Glutamatergic neuron (in vitro differentiated cells): ENCODE measurements around the gene TMEM178A. TPM values are rescaled to one million over a fixed set of nuclear protein-coding genes. Genes with fewer than 3 reads are reported as not detected.

Source experiments
- DNase-seq: peaks from one replicate; pipeline ENCODE4 v3.0.0; 2022
- H3K27ac Mint-ChIP-seq: one replicate; pipeline ENCODE4 v1.8.0; 2020; ENCODE audit warnings: mild to moderate bottlenecking, mixed read lengths, inconsistent platforms; ENCODE audit not compliant: unreplicated experiment
- H3K27me3 Mint-ChIP-seq: one replicate; pipeline ENCODE4 v1.8.0; 2020; ENCODE audit warnings: mild to moderate bottlenecking, moderate library complexity, mixed read lengths, inconsistent platforms; ENCODE audit not compliant: unreplicated experiment
- H3K36me3 Mint-ChIP-seq: one replicate; pipeline ENCODE4 v1.8.0; 2020; ENCODE audit warnings: mild to moderate bottlenecking, mixed read lengths, inconsistent platforms; ENCODE audit not compliant: unreplicated experiment
- H3K4me1 Mint-ChIP-seq: one replicate; pipeline ENCODE4 v1.8.0; 2020; ENCODE audit warnings: mild to moderate bottlenecking, low read depth, mixed read lengths, inconsistent platforms; ENCODE audit not compliant: unreplicated experiment
- H3K4me3 Mint-ChIP-seq: one replicate; pipeline ENCODE4 v1.8.0; 2020; ENCODE audit warnings: mild to moderate bottlenecking, mixed read lengths, inconsistent platforms; ENCODE audit not compliant: unreplicated experiment
- H3K9me3 Mint-ChIP-seq: one replicate; pipeline ENCODE4 v1.8.0; 2020; ENCODE audit warnings: mild to moderate bottlenecking, moderate library complexity, mixed read lengths, inconsistent platforms; ENCODE audit not compliant: unreplicated experiment
- CTCF ChIP-seq: fragments of 200-600 bp; sonication (generic); IDR thresholded peaks from one replicate; pipeline ENCODE4 v1.5.0; 2021; ENCODE audit not compliant: partially characterized antibody, unreplicated experiment
- total RNA-seq: library from RNA; stranded (reverse); fragmentation: NEBNext Ultra II Directional; extraction: Animal tissue kit (Norgen Biotek cat#: 25700); gene quantifications from one replicate; pipeline ENCODE4 v1.2.1, GENCODE V29; 2021; ENCODE audit not compliant: unreplicated experiment

Gene TMEM178A
- total RNA-seq, 1 donor from 2014 or later, result 12.5 TPM

GRCh38 chr2:39645826-39646225 lies 19.9 kb upstream of the TMEM178A start:
- no peak for TF ChIP-seq CTCF
- Mint-ChIP-seq H3K4me3 (no peak overlapping the region), H3K9me3 (no peaks in the 10 kb centered on the region), H3K27ac (no peak overlapping the region), H3K27me3 (no peaks in the 10 kb centered on the region), H3K4me1 (no peaks in the 10 kb centered on the region), H3K36me3 (no peaks in the 10 kb centered on the region)
- DNase-seq, result no peak

GRCh38 chr2:39646267-39646666 lies 19.4 kb upstream of the TMEM178A start:
- no peaks in the 10 kb centered on the region for H3K27me3 Mint-ChIP-seq
- no peak overlapping the region for H3K4me3 Mint-ChIP-seq
- no peak for TF ChIP-seq CTCF
- no peak overlapping the region for H3K27ac Mint-ChIP-seq
- H3K4me1 Mint-ChIP-seq, result no peaks in the 10 kb centered on the region
- H3K9me3 Mint-ChIP-seq, result no peaks in the 10 kb centered on the region
- H3K36me3 Mint-ChIP-seq, result no peaks in the 10 kb centered on the region
- DNase-seq, result no peak

- no peaks in the 10 kb centered on the region for H3K36me3 Mint-ChIP-seq
- H3K27ac Mint-ChIP-seq, result no peak overlapping the region
- H3K9me3 Mint-ChIP-seq, result no peaks in the 10 kb centered on the region
- H3K4me3 Mint-ChIP-seq, result no peak overlapping the region
- H3K4me1 Mint-ChIP-seq, result no peaks in the 10 kb centered on the region
- no peaks in the 10 kb centered on the region for H3K27me3 Mint-ChIP-seq
- no peak for DNase-seq
- no peak for TF ChIP-seq CTCF
Observed at GRCh38 chr2:39647104-39647765, 18.5 kb upstream of the TMEM178A start.

GRCh38 chr2:39648580-39648979 lies 17.1 kb upstream of the TMEM178A start:
- no peak for TF ChIP-seq CTCF

GRCh38 chr2:39649511-39649910 lies 16.2 kb upstream of the TMEM178A start:
- Mint-ChIP-seq H3K27ac (no peak overlapping the region), H3K4me1 (no peaks in the 10 kb centered on the region), H3K27me3 (no peaks in the 10 kb centered on the region), H3K9me3 (no peaks in the 10 kb centered on the region), H3K36me3 (no peaks in the 10 kb centered on the region), H3K4me3 (no peak overlapping the region)
- TF ChIP-seq CTCF, result no peak
- DNase-seq, result no peak

More at GRCh38 chr2:39648580-39648979, 17.1 kb upstream of the TMEM178A start:
- Mint-ChIP-seq H3K27me3 (no peaks in the 10 kb centered on the region), H3K4me3 (no peak overlapping the region), H3K36me3 (no peaks in the 10 kb centered on the region), H3K9me3 (no peaks in the 10 kb centered on the region), H3K4me1 (no peaks in the 10 kb centered on the region), H3K27ac (no peak overlapping the region)
- DNase-seq, result no peak
